Measurements from ENCODE around the gene CBX5. TPM values are rescaled to one million over a fixed set of nuclear protein-coding genes. Genes with fewer than 3 reads are reported as not detected.

CBX5 gene
- total and polyA plus RNA-seq, 2 experiments from 2014 or later, result 29.6 to 37.6 TPM

- Histone ChIP-seq H2AFZ (no peak overlapping the region), H3K79me2 (ENCODE audit: insufficient read depth) (peaks cover 78% of the 10 kb centered on the region), H3K4me1 (ENCODE audit: insufficient read depth) (peaks cover 65% of the 10 kb centered on the region), H3K27ac (peak overlapping the region; percentile 93), H3K4me2 (ENCODE audit: unreplicated experiment) (peak overlapping the region; percentile 58), H3K36me3 (ENCODE audit: low read depth) (no peaks in the 10 kb centered on the region), H3K27me3 (replicated peaks; ENCODE audit: insufficient read depth) (no peaks in the 10 kb centered on the region), H4K20me1 (ENCODE audit: insufficient read depth) (no peaks in the 10 kb centered on the region), H3K9me3 (ENCODE audit: low read depth) (no peaks in the 10 kb centered on the region), H3K9me2 (ENCODE audit: insufficient read depth) (no peaks in the 10 kb centered on the region), H3K4me3 (peak overlapping the region; percentile 39), H3K9ac (peak overlapping the region; percentile 40), H3F3A (ENCODE audit: insufficient read depth) (peaks cover 59% of the 10 kb centered on the region)
- in situ Hi-C loops (cut with MboI), result no loop called here
- 6 to 13% methylated on average over 4 of the region's 4 CpGs for WGBS, 2 experiments (ENCODE audit: low coverage in 1 of 2, low lambda C conversion rate in 2 of 2, missing lambda C conversion rate in 2 of 2)
- TF ChIP-seq EZH2 (IDR thresholded peaks at IDR 0.05; ENCODE audit: insufficient read depth, poor library complexity, severe bottlenecking), result no peak
- no peak for TF ChIP-seq EZH2phosphoT487 (IDR thresholded peaks at IDR 0.05; ENCODE audit: insufficient read depth, low read depth)
- DNase-seq, result peak; percentile 78
Measured at GRCh38 chr12:54262403-54262925, 17.5 kb downstream of the CBX5 start.

- in situ Hi-C loops (cut with MboI), result no loop called here
- Histone ChIP-seq H3K4me3 (peak overlapping the region; percentile 39), H3K79me2 (ENCODE audit: insufficient read depth) (peaks cover 79% of the 10 kb centered on the region), H3K4me1 (ENCODE audit: insufficient read depth) (peaks cover 69% of the 10 kb centered on the region), H3K9me3 (ENCODE audit: low read depth) (no peaks in the 10 kb centered on the region), H3K9me2 (ENCODE audit: insufficient read depth) (no peaks in the 10 kb centered on the region), H3K27ac (peak overlapping the region; percentile 93), H3K9ac (peak overlapping the region; percentile 40), H3F3A (ENCODE audit: insufficient read depth) (peaks cover 64% of the 10 kb centered on the region), H3K4me2 (ENCODE audit: unreplicated experiment) (peak overlapping the region; percentile 58), H3K27me3 (replicated peaks; ENCODE audit: insufficient read depth) (no peaks in the 10 kb centered on the region), H2AFZ (peak overlapping the region; percentile 20; the same call in 1 of the 2 replicates), H4K20me1 (ENCODE audit: insufficient read depth) (no peaks in the 10 kb centered on the region), H3K36me3 (ENCODE audit: low read depth) (0 out of 2 replicates have a peak, but pooled peaks cover 3% of the 10 kb centered on the region)
- TF ChIP-seq EZH2 (IDR thresholded peaks at IDR 0.05; ENCODE audit: insufficient read depth, poor library complexity, severe bottlenecking) (no peak), EZH2phosphoT487 (IDR thresholded peaks at IDR 0.05; ENCODE audit: insufficient read depth, low read depth) (no peak)
- peak; percentile 34 for DNase-seq
- 49 to 51% methylated on average over 5 of the region's 5 CpGs for WGBS, 2 experiments (ENCODE audit: low coverage in 1 of 2, low lambda C conversion rate in 2 of 2, missing lambda C conversion rate in 2 of 2)
Measured at GRCh38 chr12:54261815-54262402, 18.0 kb downstream of the CBX5 start.

GRCh38 chr12:54259194-54260011, 20.5 kb downstream of the CBX5 start:
- H3K9me2 ChIP-seq (ENCODE audit: insufficient read depth), result no peaks in the 10 kb centered on the region
- H3K27me3 ChIP-seq (replicated peaks; ENCODE audit: insufficient read depth), result no peaks in the 10 kb centered on the region
- H3K79me2 ChIP-seq (ENCODE audit: insufficient read depth), result peaks cover 77% of the 10 kb centered on the region
- no peaks in the 10 kb centered on the region for H3K9me3 ChIP-seq (ENCODE audit: low read depth)
- H3F3A ChIP-seq (ENCODE audit: insufficient read depth), result peaks cover 65% of the 10 kb centered on the region
- peaks cover 66% of the 10 kb centered on the region for H3K4me1 ChIP-seq (ENCODE audit: insufficient read depth)
- peak overlapping the region; percentile 54 for H3K4me3 ChIP-seq
- H3K36me3 ChIP-seq (ENCODE audit: low read depth), result peaks cover 12% of the 10 kb centered on the region
- H3K4me2 ChIP-seq (ENCODE audit: unreplicated experiment), result peak overlapping the region; percentile 80
- DNase-seq, result peak; percentile 95
- peak overlapping the region; percentile 78 for H3K9ac ChIP-seq
- in situ Hi-C loops (cut with MboI), result no loop called here
- TF ChIP-seq EZH2phosphoT487 (IDR thresholded peaks at IDR 0.05; ENCODE audit: insufficient read depth, low read depth), result no peak
- TF ChIP-seq EZH2 (IDR thresholded peaks at IDR 0.05; ENCODE audit: insufficient read depth, poor library complexity, severe bottlenecking), result no peak
- peak overlapping the region; percentile 93 for H3K27ac ChIP-seq
- 2 to 4% methylated on average over 11 of the region's 11 CpGs for WGBS, 2 experiments (ENCODE audit: low coverage in 1 of 2, low lambda C conversion rate in 2 of 2, missing lambda C conversion rate in 2 of 2)
- no peaks in the 10 kb centered on the region for H4K20me1 ChIP-seq (ENCODE audit: insufficient read depth)
- peak overlapping the region; percentile 71 for H2AFZ ChIP-seq

- no peak for TF ChIP-seq EZH2 (IDR thresholded peaks at IDR 0.05; ENCODE audit: insufficient read depth, poor library complexity, severe bottlenecking)
- TF ChIP-seq EZH2phosphoT487 (IDR thresholded peaks at IDR 0.05; ENCODE audit: insufficient read depth, low read depth), result no peak
- no peaks in the 10 kb centered on the region for H3K9me3 ChIP-seq (ENCODE audit: low read depth)
- H3K4me3 ChIP-seq, result peak overlapping the region; percentile 54; the same call in 1 of the 2 replicates
- H3K27me3 ChIP-seq (replicated peaks; ENCODE audit: insufficient read depth), result no peaks in the 10 kb centered on the region
- peak overlapping the region; percentile 40; the same call in 1 of the 2 replicates for H2AFZ ChIP-seq
- H3K9me2 ChIP-seq (ENCODE audit: insufficient read depth), result no peaks in the 10 kb centered on the region
- no peaks in the 10 kb centered on the region for H4K20me1 ChIP-seq (ENCODE audit: insufficient read depth)
- H3F3A ChIP-seq (ENCODE audit: insufficient read depth), result peaks cover 64% of the 10 kb centered on the region
- in situ Hi-C loops (cut with MboI), result no loop called here
- peaks cover 66% of the 10 kb centered on the region for H3K4me1 ChIP-seq (ENCODE audit: insufficient read depth)
- peak; percentile 66 for DNase-seq
- peaks cover 12% of the 10 kb centered on the region for H3K36me3 ChIP-seq (ENCODE audit: low read depth)
- peaks cover 76% of the 10 kb centered on the region for H3K79me2 ChIP-seq (ENCODE audit: insufficient read depth)
- H3K27ac ChIP-seq, result peak overlapping the region; percentile 93
- peak overlapping the region; percentile 80 for H3K4me2 ChIP-seq (ENCODE audit: unreplicated experiment)
- H3K9ac ChIP-seq, result peak overlapping the region; percentile 78
Measured at GRCh38 chr12:54258201-54258681, 21.7 kb downstream of the CBX5 start.

Data from GM23248 (cell line).